Suppressor macrophage treated with lipopolysaccharide for 4 hours (primary cell): ENCODE data around the gene MYH16.
"Not testable (repeated sequence)": the region's sequence is repeated elsewhere in the genome, so short reads cannot be mapped to it uniquely, and the experiment has no call there.

ENCODE experiments used
- DNase-seq: peaks from one replicate; pipeline ENCODE4 v3.0.0-alpha.2; 2020

Gene MYH16

DNA sequence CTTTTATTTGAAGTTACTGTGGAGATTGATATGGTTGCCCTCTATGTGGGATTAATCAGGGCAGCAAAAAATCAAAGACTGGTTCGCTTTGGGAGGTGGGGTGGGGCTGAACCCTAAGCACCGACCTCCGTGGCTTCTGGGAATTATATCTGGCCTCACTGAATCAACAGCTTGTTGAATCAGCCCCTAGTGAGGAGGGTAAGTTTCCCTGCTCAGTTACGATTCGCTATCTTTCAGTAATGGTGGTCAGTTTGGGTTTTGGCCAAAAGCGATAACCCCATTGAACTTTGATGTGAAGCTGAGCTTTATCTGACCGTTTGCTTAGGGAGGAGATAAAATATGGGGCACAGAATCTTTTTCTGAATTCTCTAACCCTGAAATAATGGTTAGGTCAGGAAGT, 36.5 kb downstream of the MYH16 start:
- no peak for DNase-seq

DNA sequence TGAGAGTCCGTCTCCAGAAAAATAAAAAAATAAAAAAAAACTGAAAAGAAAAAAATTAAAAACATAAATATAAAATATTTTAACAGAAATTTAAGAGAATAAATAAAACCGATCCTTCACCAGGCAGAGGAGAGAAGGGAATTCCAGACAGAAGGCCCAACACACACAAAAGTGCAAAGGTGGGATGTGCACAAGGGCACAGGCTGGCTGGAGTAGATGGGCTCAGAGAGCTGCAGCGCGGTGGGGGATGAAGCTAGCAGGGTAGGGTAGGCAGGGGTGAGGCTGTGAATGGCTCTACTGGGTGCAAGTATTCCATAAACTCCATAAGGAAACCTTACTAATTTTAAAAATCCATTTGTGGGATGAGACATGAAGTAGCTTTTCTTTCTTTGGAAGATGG, 37.4 kb downstream of the MYH16 start:
- no peak for DNase-seq

DNA sequence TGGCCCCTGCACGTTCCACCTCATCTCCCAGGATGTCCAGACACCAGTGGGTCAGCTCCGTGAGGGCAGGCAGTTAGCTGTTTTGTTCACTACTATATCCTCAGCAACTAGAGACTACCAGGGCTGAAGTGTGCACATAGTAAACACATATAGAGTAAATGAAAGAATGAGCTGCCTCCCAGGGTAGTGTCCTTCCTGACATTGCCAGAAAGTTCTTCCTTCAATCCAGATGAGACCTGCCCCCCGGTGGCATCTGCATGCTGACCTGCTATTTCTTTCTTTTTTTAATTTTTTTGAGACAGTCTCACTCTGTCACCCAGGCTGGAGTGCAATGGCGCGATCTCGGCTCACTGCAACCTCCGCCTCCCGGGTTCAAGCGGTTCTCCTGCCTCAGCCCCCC, 39.1 kb downstream of the MYH16 start:
- DNase-seq = no peak

DNA sequence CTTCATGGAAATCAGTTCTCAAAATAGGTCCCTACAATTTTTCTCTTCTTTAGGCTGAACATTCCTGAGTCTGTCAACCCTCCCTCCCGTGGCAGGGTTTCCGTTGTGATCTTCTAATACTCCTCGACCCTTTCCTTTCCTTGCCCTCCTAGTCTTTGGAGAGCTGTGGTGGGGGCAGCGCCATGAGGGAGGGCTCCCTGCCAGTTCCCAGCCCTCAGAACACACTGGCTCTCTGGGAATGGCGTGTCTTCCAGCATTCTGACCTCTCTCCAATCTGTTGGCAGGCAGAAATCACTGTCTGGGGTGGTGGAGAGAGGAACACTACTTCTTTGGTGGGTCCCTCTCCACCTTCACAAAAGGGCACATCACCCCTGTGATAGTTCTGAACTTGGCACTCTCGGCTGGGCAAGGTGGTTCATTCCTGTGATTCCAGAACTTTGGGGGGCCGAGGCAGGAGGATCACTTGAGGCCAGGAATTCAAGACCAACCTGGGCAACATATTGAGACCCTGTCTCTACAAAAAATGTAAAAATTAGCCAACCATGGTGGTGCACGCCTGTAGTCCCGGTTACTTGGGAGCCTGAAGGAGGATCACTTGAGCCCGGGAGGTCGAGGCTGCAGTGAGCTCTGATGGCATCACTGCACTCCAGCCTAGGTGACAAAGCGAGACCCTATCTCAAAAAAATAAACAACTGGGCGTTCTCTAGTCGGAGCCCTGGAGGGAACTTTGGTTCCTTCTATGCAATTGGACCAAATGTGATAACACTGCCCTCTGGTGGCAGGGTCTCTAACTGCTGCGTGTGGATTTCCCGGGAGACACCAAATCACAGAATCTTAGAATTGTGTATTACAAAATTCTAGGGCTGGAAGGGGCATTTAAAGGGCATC, 39.9 kb downstream of the MYH16 start:
- DNase-seq = peak; percentile 87

DNA sequence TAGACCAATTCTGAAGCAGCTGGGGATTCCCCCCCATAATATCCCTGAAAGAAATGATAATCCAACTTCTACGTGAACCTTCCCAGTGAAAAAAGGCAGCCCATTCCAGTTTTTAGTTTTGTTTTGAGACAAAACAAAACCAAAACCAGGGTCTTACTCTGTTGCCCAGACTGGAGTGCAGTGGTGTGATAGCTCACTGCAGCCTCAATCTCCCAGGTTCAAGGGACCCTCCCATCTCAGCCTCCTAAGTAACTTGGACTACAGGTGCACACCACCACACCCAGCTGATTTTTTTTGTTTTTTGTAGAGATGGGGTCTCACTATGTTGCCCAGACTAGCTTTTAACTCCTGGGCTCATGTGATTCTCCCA, 40.5 kb downstream of the MYH16 start:
- no peak for DNase-seq

DNA sequence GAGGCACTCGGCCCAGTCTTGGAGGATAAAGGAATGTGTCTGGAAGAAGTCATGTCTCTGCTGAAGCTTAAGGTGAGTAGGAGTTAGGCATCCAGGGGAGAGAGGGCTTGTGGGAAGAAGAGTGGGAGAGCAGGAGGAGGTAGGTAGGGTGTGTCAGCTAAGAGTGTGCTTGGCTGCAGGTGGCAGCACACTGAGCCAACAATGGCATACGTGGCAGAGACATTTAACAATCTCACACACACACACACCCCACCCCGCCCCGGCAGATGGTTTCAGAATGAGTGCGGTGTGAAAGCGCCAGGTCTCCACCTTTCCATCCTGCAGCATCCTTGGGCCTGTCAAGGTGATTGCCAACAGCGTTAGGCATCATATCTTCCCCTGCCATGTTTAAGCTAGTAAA, 41.9 kb downstream of the MYH16 start:
- no peak for DNase-seq

DNA sequence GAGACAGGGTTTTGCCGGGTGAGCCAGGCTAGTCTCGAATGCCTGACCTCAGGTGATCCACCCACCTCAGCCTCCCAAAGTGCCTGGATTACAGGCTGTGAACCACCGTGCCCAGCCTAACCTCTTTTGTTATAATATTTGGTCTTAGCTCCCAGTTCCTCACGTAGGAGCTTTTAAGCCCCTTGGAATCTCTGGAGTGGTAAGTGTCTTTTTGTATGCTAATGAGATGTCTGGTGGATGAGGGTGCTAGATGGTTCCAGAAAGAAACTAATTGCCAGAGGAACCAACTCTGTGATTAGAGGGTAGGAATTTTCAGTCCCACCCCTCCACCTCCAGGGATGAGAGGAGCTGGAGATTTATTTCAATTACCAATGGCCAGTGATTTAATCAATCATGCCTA, 47.7 kb downstream of the MYH16 start:
- DNase-seq = no peak

DNA sequence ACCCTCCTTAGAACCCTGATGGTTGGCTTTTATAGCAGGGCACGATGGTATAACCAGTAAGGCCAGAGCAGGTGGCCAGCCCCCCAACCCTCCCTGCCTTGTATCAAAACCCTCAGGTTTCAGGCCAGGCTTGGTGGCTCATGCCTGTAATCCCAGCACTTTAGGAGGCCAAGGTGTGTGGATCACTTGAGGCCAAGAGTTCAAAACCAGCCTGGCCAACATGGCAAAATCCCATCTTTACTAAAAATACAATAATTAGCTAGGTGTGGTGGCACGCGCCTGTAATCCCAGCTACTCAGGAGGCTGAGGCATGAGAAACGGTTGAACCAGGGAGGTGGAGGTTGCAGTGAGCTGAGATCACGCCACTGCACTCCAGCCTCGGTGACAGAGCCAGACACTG, 50.0 kb downstream of the MYH16 start:
- DNase-seq = not testable (repeated sequence)

DNA sequence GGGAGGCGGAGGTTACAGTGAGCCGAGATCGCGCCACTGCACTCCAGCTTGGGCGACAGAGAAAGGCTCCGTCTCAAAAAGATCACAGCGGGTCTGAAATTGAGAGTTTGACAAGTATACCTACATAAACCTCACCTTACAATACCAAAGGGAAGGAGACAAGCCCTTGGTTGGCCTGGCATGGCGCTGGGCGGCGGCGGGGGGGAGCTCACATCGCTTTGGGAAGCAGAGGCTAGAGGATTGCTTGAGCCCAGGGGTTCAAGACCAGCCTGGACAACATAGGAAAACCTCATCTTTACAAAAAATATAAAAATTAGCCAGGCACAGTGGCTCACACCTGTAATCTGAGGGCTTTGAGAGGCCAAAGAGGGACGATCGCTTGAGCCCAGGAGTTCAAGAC, 51.9 kb downstream of the MYH16 start:
- DNase-seq = no peak

DNA sequence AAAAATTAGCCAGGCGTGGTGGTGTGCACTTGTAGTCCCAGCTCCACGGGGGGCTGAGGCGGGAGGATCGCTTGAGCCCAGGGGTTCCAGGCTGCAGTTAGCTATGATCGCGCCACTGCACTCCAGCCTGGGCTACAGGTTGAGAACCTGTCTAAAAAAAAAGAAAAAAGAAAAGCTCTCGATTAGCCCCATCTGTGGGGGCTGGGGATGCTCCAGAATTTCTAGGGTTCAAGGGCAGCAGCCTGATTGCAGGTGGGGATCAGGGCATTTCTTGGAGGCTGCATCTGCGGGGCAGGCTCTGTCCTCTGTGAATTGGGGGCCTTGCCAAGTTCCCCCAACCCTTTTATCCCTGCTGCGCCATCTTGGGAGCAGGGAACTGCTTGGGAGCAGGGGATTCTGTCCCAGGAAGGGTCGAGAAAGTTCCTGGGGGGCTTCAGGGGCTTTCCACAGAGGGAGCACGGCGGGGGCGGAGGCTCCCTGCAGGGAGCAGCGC, 52.4 kb downstream of the MYH16 start:
- no peak for DNase-seq

DNA sequence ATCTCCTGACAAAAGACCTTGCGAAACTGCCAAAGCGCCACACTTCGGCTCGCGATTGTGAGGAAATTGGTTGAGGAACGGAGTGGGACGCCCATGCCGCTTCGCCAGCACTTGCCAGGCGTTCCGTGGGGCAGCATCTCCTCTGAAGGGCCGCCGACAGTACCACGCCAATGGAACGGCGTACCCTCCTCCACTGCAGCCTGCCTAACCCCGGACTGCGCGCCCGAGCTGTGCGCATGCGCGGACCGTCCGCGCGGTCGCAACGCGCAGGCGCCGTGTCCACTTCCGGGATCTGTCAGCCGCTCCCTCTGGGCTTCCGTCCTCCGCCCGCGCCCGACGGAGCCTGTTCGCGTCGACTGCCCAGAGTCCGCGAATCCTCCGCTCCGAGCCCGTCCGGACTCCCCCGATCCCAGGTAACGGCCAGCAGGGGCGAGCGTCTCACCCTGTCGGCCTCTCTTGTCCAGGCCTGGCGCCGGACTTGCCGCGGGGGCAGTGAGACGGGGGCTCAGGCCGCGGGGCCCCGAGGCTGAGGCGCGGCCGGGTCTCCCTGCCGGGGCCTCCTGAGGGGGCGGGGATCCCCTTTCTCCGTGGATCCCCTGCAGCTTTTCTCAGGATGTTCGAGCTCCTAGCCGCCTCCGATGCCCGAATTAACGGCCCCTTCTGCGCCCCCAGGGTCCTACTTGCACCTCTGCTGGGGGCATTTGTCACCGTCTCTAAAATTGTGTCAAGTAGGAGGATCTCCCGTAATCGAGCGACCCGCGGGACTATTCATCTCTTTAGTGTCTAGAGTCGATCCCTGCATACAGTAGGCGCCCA, 53.2 kb downstream of the MYH16 start, which contains the start of gene ARPC1A:
TSS of gene ARPC1A (plus strand) at position 307 of the 816 bp plus-strand sequence. CDS start 7,456 bp downstream, outside the sequence.
- peak; percentile 97 for DNase-seq

DNA sequence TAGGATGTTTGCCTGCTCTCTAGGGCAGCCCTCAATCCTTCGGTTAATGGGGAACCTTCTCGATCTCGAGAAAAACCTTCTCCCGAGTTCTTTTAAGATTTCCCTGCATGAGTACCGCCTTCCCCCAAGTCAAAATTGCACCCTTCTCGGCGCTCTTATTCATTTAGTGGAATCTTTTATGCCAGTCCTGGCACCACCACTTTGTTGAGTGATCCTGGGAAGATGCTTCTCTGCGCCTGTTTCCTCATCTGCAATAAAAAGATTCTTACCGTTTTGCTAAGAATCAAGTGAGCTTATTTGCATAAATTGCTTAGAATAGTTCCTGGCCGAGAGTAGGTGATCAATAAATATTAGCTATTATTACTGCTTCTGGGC, 53.8 kb downstream of the MYH16 start:
- DNase-seq = peak; percentile 3

DNA sequence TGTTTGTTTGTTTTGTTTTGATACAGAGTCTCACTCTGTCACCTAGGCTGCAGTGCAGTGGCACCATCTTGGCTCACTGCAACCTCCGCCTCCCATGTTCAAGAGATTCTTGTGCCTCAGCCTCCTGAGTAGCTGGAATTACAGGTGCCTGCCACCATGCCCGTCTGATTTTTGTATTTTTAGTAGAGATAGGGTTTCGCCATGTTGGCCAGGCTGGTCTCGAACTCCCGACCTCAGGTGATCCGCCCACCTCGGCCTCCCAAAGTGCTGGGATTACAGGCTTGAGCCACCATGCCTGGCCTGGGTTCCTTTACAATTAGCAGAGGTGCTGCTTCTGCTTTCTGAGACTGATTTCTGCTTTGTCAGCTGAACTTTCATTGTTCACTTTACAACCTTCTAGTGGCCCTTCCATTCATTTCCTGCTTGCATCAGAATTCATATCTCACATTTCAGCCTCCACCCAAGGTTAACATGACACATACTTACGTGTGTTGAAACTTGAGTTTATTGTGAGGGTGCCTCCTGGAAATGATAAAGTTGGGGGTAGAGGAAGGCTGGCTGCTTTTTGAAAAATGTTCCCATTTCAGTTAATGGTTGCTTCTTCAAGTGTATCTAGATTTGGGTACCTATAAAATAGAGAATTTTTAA, 57.8 kb downstream of the MYH16 start:
- DNase-seq = peak; percentile 64

DNA sequence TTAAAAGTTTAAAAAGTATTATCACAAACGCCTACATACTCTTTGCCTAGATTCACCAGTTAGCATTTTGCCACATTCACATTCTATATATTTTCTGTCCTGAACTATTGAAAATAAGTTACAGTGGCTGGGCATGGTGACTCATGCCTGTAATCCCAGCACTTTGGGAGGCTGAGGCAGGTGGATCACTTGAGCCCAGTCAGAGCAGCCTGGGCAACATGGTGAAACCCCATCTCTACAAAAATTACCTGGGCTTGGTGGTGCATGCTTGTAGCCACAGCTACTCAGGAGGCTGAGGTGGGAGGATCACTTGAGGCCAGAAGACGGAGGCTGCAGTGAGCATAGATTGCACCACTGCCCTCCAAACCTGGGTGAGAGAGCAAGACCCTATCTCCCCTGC, 58.4 kb downstream of the MYH16 start:
- no peak for DNase-seq

DNA sequence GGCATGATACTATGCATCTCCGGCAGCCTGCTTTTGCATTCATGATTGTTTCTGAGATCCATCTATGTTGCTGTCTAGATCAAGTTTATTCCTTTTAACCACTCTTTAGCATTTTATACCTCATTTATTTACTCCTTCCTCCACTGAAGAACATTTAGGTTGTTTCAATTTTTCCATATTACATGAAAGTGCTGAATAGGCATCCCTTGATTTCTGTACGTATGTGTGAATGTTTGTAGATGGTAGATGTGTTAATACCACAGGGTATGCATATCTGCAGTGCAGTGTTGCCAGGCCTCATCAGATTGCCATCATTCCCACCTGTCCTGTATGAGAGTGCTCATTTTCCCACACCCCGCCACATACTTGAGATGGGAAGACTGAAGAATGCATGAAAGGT, 67.0 kb downstream of the MYH16 start:
- DNase-seq = no peak

DNA sequence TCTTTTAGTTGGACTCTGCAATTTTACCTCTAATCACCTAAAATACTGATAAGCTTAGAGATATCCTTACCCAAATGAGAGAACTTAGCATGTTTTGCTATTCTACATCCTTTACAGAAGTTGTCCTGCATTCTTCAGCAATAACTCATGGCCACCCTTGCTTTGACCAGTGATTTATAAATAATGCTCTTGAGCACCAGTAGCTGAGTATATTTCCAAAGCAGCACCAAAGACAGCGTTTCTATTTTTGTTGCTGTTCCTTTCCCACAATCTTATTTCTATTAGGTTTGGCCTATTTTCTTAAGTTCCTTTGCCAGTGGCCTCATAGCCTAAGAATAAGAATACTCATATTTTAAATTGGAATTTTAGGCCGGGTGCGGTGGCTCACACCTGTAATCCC, 68.0 kb downstream of the MYH16 start:
- DNase-seq = no peak

DNA sequence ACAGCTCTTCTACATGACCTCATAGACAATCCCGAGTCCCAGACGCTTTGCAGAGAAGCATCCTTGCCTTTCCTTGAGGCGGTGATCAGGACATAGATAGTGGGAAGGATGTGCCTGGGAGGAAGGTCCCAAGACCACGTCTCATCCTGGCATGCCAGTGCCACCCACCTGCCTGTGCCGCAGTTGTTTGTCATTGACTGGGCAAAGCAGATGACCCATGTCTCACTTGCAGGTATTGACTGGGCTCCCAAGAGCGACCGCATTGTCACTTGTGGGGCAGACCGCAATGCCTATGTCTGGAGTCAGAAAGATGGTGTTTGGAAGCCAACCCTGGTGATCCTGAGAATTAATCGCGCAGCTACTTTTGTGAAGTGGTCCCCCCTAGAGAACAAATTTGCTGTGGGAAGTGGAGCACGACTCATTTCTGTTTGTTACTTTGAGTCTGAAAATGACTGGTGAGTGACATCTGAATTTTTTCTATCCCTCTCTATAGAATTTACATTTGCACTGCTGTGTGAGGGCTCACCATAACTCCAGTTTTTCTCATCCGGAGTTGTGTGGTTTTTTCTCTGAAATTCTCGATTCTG, 71.5 kb downstream of the MYH16 start:
- DNase-seq = no peak

DNA sequence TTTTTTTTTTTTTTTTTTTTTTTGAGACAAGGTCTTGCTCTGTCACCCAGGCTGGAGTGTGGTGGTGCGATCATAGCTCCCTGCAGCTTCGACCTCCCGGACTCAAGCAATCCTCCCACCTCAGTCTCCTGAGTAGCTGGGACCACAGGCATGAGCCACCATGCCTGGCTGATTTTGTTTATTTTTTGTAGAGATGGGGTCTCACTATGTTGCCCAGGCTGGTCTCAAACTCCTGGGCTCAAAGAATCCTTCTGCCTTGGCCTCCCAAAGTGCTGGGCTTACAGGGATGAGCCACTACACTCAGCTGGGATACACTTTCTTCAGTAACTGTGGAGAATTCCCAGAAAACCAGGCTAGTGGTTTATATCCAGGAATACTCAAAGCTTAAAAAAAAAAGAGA, 78.0 kb downstream of the MYH16 start:
- not testable (repeated sequence) for DNase-seq

DNA sequence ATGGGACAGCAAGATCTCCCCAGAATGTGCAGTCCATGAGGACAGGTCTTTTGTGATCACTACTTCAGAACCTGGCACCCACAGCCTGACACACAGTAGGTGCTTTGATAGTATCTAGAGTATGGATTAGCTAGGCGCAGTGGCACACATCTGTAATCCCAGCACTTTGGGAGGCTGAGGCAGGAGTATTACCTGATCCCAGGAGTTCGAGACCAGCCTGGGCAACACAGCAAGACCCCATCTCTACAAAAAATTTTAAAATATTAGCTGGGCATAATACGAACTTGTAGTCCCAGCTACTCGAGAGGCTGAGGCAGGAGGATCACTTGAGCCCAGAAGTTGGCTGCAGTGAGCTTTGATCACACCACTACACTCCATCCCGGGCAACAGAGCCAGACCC, 79.6 kb downstream of the MYH16 start:
- DNase-seq = no peak

DNA sequence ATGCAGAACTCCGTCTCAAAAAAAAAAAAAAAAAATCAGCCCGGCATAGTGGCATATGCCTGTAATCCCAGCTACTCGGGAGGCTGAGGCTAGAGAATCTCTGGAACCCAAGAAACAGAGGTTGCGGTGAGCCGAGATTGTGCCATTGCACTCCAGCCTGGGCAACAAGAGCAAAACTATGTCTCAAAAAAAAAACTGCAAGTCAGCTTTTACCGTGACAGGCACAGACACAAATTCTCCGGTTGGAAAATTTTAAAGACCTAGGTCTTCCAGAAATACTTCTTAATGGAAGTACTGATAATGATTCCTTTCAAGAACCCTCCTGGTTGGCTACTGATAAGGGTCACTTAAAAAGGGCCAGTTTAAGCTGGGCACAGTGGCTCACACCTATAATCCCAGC, 82.5 kb downstream of the MYH16 start:
- DNase-seq = no peak

DNA sequence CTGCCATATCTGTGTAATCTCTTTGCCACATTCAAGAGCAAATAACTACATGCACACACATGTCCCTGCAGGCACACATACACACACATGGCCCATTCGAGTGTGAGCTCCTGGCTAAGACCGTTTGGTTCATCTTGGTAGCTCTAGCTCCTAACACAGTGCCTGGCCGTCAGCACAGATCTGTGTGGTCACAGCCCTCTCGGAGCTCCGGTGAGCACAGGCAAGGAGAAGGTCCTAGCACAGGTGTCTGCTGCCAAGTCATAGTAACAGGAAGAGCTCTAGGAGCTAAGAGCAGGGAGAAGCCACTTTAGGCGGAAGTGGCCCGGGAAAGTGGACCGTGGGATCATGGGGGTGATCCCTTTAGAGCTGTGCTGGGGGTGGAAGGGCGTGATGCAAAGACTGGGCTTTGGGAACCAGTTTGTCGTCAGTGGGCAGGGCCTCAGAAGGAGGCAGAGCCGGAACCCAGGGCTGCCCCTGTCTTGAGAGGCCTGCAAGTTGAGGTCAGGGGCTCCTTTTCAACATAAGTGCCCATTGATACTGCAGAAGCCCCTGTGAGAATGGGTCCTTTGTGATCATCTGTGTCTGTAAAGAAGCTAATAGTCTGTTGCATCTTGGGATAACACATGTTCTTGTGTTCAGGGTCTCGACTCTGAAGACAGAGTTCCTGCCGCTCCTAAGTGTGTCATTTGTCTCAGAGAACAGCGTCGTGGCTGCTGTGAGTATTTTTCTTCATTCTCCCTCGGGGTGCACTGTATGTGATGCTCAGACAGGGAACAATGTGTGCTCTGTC, 85.3 kb downstream of the MYH16 start:
- DNase-seq = no peak

DNA sequence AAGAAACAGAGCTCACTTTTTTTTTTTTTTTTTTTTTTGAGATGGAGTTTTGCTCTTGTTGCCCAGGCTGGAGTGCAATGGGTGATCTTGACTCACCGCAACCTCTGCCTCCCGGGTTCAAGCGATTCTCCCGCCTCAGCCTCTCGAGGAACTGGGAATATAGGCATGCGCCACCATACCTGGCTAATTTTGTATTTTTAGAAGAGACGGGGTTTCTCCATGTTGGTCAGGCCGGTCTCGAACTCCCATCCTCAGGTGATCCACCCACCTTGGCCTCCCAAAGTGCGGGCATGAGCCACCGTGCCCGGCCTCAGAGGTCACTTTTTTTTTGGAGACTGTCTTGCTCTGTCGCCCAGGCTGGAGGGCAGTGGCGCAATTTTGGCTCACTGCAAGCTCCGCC, 85.9 kb downstream of the MYH16 start:
- DNase-seq = not testable (repeated sequence)
